A673 (cell line): ENCODE data around the gene ZFYVE9. TPM values are rescaled to one million over a fixed set of nuclear protein-coding genes. Genes with fewer than 3 reads are reported as not detected.

Experiments
- BruUV-seq: library from RNA; stranded (reverse); fragments of 400-500 nt; replicated peaks from 2 replicates; lab custom pipeline; 2021; lab: Mats Ljungman, UMichigan
- CTCF ChIA-PET: fragments of 300-600 bp; sonication (Branson Sonifier 250); formaldehyde crosslinking; loops from one replicate; lab custom pipeline; 2022; ENCODE audit warnings: antibody characterized with exemption; lab: Charles Lee
- POLR2A ChIA-PET: fragments of 300-600 bp; sonication (Branson Sonifier 250); formaldehyde crosslinking; loops from one replicate; lab custom pipeline; 2022; ENCODE audit warnings: antibody characterized with exemption; ENCODE audit not compliant: low non-redundant PET; lab: Charles Lee
- DNase-seq: peaks from one replicate; pipeline ENCODE4 v3.0.0-alpha.2; 2015; ENCODE audit warnings: low spot score
- H3K27ac ChIP-seq: fragments of 200-600 bp; sonication (generic); 2 replicates; pipeline ENCODE4 v1.5.1; 2016; ENCODE audit warnings: mixed run types, low read depth, mild to moderate bottlenecking, mixed read lengths, antibody characterized with exemption, low read length; ENCODE audit not compliant: poor library complexity, severe bottlenecking
- H3K27me3 ChIP-seq: fragments of 200-600 bp; sonication (generic); replicated peaks from 2 replicates; pipeline ENCODE4 v1.6.1; 2017; ENCODE audit warnings: mixed run types, low read depth, mild to moderate bottlenecking, mixed read lengths, antibody characterized with exemption, low read length; ENCODE audit not compliant: insufficient read depth, poor library complexity
- H3K36me3 ChIP-seq: fragments of 200-600 bp; sonication (generic); 2 replicates; pipeline ENCODE4 v1.6.1; 2016; ENCODE audit warnings: mixed run types, mild to moderate bottlenecking, mixed read lengths, antibody characterized with exemption, low read length; ENCODE audit not compliant: insufficient read depth, poor library complexity, severe bottlenecking
- H3K4me1 ChIP-seq: fragments of 200-600 bp; sonication (generic); 2 replicates; pipeline ENCODE4 v1.6.1; 2017; ENCODE audit warnings: mixed run types, mild to moderate bottlenecking, mixed read lengths, antibody characterized with exemption, low read length; ENCODE audit not compliant: insufficient read depth, poor library complexity, severe bottlenecking
- H3K4me3 ChIP-seq: fragments of 200-600 bp; sonication (generic); 2 replicates; pipeline ENCODE4 v1.5.1; 2016; ENCODE audit warnings: low read depth, mixed run types, mild to moderate bottlenecking, mixed read lengths, low read length; ENCODE audit not compliant: poor library complexity, severe bottlenecking
- H3K9me3 ChIP-seq: fragments of 200-600 bp; sonication (generic); 2 replicates; pipeline ENCODE4 v1.6.1; 2016; ENCODE audit warnings: mixed run types, low read depth, mild to moderate bottlenecking, mixed read lengths, antibody characterized with exemption, low read length; ENCODE audit not compliant: poor library complexity, severe bottlenecking
- EZH2 ChIP-seq: fragments of 200-600 bp; sonication (generic); IDR thresholded peaks from 2 replicates; pipeline ENCODE4 v1.6.1; 2017; ENCODE audit warnings: borderline replicate concordance, low read depth, mild to moderate bottlenecking, mixed read lengths, antibody characterized with exemption, low read length; ENCODE audit not compliant: poor library complexity, severe bottlenecking
- intact Hi-C: fragments of 100-400 bp; cut with micrococcal nuclease; formaldehyde crosslinking; loops from one replicate; pipeline ENCODE4 v1.10.0; 2022; ENCODE audit not compliant: unreplicated experiment
- total RNA-seq: library from RNA; stranded (reverse); gene quantifications from 2 replicates; pipeline ENCODE4 v1.2.3, GENCODE V29; 2021
- TF ChIP-seq, protein P1 (sequence below): fragments of 300-800, 200-600 bp; sonication (generic); conservative IDR thresholded peaks from 2 replicates; pipeline ENCODE4 v1.5.1; 2017; ENCODE audit warnings: low read depth, mild to moderate bottlenecking, antibody characterized with exemption, low read length, moderate library complexity, mixed read lengths

ZFYVE9 gene
- total RNA-seq, 1 experiment from 2014 or later = 19.6 TPM

DNA sequence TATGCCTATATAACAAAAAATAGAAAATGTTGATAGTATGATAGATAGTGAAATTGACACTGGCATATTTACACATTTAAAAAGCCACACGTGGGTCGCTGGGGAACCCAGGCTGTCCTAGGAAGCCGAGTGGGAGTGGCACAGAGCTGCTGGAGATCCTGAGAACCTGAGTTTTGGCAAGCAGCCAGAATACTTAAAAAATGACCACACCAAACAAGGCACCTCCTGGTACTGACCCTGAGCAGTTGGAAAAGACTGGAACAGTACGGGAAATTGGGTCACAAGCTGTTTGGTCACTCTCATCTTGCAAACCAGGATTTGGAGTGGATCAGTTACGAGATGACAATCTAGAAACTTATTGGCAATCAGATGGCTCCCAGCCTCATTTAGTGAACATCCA, 111.5 kb downstream of the ZFYVE9 start:
- TF ChIP-seq, protein P1, sequence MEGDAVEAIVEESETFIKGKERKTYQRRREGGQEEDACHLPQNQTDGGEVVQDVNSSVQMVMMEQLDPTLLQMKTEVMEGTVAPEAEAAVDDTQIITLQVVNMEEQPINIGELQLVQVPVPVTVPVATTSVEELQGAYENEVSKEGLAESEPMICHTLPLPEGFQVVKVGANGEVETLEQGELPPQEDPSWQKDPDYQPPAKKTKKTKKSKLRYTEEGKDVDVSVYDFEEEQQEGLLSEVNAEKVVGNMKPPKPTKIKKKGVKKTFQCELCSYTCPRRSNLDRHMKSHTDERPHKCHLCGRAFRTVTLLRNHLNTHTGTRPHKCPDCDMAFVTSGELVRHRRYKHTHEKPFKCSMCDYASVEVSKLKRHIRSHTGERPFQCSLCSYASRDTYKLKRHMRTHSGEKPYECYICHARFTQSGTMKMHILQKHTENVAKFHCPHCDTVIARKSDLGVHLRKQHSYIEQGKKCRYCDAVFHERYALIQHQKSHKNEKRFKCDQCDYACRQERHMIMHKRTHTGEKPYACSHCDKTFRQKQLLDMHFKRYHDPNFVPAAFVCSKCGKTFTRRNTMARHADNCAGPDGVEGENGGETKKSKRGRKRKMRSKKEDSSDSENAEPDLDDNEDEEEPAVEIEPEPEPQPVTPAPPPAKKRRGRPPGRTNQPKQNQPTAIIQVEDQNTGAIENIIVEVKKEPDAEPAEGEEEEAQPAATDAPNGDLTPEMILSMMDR = no peak
- no peak for TF ChIP-seq EZH2
- Histone ChIP-seq H3K4me1 (no peaks in the 10 kb centered on the region), H3K27ac (no peak overlapping the region), H3K4me3 (no peak overlapping the region), H3K36me3 (no peaks in the 10 kb centered on the region), H3K9me3 (no peaks in the 10 kb centered on the region), H3K27me3 (no peaks in the 10 kb centered on the region)
- intact Hi-C loops = no loop called here
- CTCF ChIA-PET = no interaction called here
- no TSS peak for BruUV-seq
- DNase-seq = no peak
- POLR2A ChIA-PET = no interaction called here

DNA sequence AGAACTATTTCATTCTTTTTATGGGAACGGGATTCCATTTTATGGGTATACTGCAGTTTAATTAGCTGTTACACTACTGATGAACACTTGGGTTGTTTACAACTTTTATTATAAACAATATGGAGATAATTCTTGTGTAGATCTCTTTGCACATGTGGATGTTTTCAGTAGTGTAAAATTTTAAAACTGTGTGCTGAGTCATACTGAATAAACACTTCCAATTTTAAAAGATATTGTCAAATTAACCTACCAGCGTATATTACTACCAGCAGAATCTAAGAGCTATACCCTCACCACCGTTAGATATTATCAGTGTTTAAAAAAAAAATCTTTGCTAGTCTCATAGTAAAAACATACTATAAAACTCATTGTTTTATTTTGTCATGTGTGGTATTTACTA, 118.0 kb downstream of the ZFYVE9 start:
- H3K27me3 ChIP-seq = no peaks in the 10 kb centered on the region
- intact Hi-C loops = no loop called here
- H3K27ac ChIP-seq = no peak overlapping the region
- CTCF ChIA-PET = no interaction called here
- no peak for DNase-seq
- no peaks in the 10 kb centered on the region for H3K4me1 ChIP-seq
- H3K36me3 ChIP-seq = no peaks in the 10 kb centered on the region
- no peak overlapping the region for H3K4me3 ChIP-seq
- no peak for TF ChIP-seq EZH2
- TF ChIP-seq, protein P1 = no peak
- no TSS peak for BruUV-seq
- POLR2A ChIA-PET = interaction anchor here (0.6 kb wide), 1 partner anchor 74 kb away, joined by 3 read pairs; no protein-coding TSS in a partner anchor
- no peaks in the 10 kb centered on the region for H3K9me3 ChIP-seq

DNA sequence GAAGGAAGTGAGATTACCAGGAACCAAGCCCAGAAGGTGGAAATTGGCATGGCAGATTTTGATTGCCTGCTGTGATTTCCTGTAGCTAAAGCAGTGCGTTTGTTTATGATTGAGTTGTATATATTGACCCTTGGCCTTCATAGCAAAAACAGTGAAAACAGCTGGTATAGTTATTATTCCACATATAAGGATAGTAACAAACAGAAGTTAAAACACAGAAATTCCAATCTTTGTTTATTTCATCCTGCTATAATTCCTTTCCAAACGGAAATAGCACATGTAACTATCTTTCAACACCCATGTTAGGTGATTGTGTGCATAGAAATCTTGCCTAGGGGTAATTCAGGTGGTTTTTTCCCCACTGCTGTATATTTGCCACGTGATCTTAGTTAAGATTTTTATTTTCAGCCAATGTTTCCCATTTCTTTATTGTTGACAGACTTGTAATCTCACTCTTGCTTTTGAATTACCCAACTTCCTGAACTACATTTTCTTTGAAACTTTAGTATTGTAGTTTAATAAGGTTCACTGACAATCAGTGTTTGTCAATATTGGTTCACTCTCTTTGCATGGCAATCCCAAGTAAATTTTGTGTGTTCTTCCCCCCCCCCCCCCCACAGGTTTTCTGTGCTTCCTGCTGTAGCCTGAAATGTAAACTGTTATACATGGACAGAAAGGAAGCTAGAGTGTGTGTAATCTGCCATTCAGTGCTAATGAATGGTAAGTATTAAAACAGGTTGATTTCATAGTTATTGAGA, 121.4 kb downstream of the ZFYVE9 start:
- CTCF ChIA-PET = interaction anchor here (0.7 kb wide), 1 partner anchor 391 kb away, joined by 5 read pairs; no protein-coding TSS in a partner anchor
- Histone ChIP-seq H3K9me3 (no peaks in the 10 kb centered on the region), H3K27me3 (no peaks in the 10 kb centered on the region), H3K4me3 (no peak overlapping the region), H3K36me3 (no peaks in the 10 kb centered on the region), H3K4me1 (no peaks in the 10 kb centered on the region), H3K27ac (no peak overlapping the region)
- no TSS peak for BruUV-seq
- no peak for DNase-seq
- intact Hi-C loops = no loop called here
- POLR2A ChIA-PET = no interaction called here
- TF ChIP-seq, protein P1 = no peak
- TF ChIP-seq EZH2 = no peak
